ENCODE data around the gene ZNF521. TPM values are rescaled to one million over a fixed set of nuclear protein-coding genes. Genes with fewer than 3 reads are reported as not detected.

The ZNF521 gene
- total RNA-seq, 2 donors from 2014 or later, result 3.8 to 5.3 TPM

GRCh38 chr18:25137197-25137472 is 214.8 kb downstream of the ZNF521 start:
- H3K9me3 ChIP-seq, result no peaks in the 10 kb centered on the region
- no peak for TF ChIP-seq CTCF (IDR thresholded peaks at IDR 0.05)
- no peak overlapping the region for H3K27ac ChIP-seq
- DNase-seq, result no peak
- no peak overlapping the region for H3K9ac ChIP-seq (ENCODE audit: low read depth in 2 of 2, low read length in 2 of 2)
- H3K27me3 ChIP-seq, result no peaks in the 10 kb centered on the region
- H3K4me3 ChIP-seq, result no peak overlapping the region
- no peaks in the 10 kb centered on the region for H3K36me3 ChIP-seq
- no peaks in the 10 kb centered on the region for H3K4me1 ChIP-seq
- intact Hi-C loops (cut with DNase I), result no loop called here

GRCh38 chr18:25136416-25137196 is 215.4 kb downstream of the ZNF521 start:
- Histone ChIP-seq H3K4me3 (no peak overlapping the region), H3K9ac (ENCODE audit: low read depth in 2 of 2, low read length in 2 of 2) (no peak overlapping the region), H3K27me3 (no peaks in the 10 kb centered on the region), H3K36me3 (no peaks in the 10 kb centered on the region), H3K9me3 (no peaks in the 10 kb centered on the region), H3K4me1 (no peaks in the 10 kb centered on the region), H3K27ac (no peak overlapping the region)
- no peak for DNase-seq
- intact Hi-C loops (cut with DNase I), result no loop called here
- TF ChIP-seq CTCF (IDR thresholded peaks at IDR 0.05), result no peak

GRCh38 chr18:25134861-25135260 is 217.1 kb downstream of the ZNF521 start:
- H3K27ac ChIP-seq, result no peak overlapping the region
- no peak for TF ChIP-seq CTCF (IDR thresholded peaks at IDR 0.05)
- no peak overlapping the region for H3K4me3 ChIP-seq
- H3K36me3 ChIP-seq, result no peaks in the 10 kb centered on the region
- H3K4me1 ChIP-seq, result no peaks in the 10 kb centered on the region
- no peak for DNase-seq
- H3K27me3 ChIP-seq, result no peaks in the 10 kb centered on the region
- intact Hi-C loops (cut with DNase I), result no loop called here
- H3K9me3 ChIP-seq, result no peaks in the 10 kb centered on the region
- no peak overlapping the region for H3K9ac ChIP-seq (ENCODE audit: low read depth in 2 of 2, low read length in 2 of 2)

GRCh38 chr18:25133879-25134278 is 218.1 kb downstream of the ZNF521 start:
- intact Hi-C loops (cut with DNase I), result no loop called here
- no peak for TF ChIP-seq CTCF (IDR thresholded peaks at IDR 0.05)
- no peak for DNase-seq
- Histone ChIP-seq H3K4me3 (no peak overlapping the region), H3K27ac (no peak overlapping the region), H3K9me3 (no peaks in the 10 kb centered on the region), H3K9ac (ENCODE audit: low read depth in 2 of 2, low read length in 2 of 2) (no peak overlapping the region), H3K36me3 (no peaks in the 10 kb centered on the region), H3K4me1 (no peaks in the 10 kb centered on the region), H3K27me3 (no peaks in the 10 kb centered on the region)

GRCh38 chr18:25132786-25133496 is 219.0 kb downstream of the ZNF521 start:
- Histone ChIP-seq H3K9ac (ENCODE audit: low read depth in 2 of 2, low read length in 2 of 2) (no peak overlapping the region), H3K27me3 (no peaks in the 10 kb centered on the region), H3K27ac (no peak overlapping the region), H3K4me3 (no peak overlapping the region), H3K36me3 (no peaks in the 10 kb centered on the region), H3K9me3 (no peaks in the 10 kb centered on the region), H3K4me1 (no peaks in the 10 kb centered on the region)
- intact Hi-C loops (cut with DNase I), result no loop called here
- no peak for TF ChIP-seq CTCF (IDR thresholded peaks at IDR 0.05)
- no peak for DNase-seq

All from colonic mucosa (tissue), 4 donors.